ENCODE results near the gene POT1. TPM values are rescaled to one million over a fixed set of nuclear protein-coding genes. Genes with fewer than 3 reads are reported as not detected.

POT1 gene
- total RNA-seq, 1 experiment from 2014 or later, result 20.9 TPM

- no TSS peak for BruUV-seq (replicated peaks)
- ChIA-PET POLR2A (no interaction called here), CTCF (no interaction called here)
- no peaks in the 10 kb centered on the region for H3K36me3 ChIP-seq (ENCODE audit: control insufficient read depth, insufficient read depth, low read length)
- no peaks in the 10 kb centered on the region for H3K9me3 ChIP-seq (ENCODE audit: control insufficient read depth, insufficient read depth, low read depth, low read length)
- H3K27ac ChIP-seq (ENCODE audit: low read length), result no peak overlapping the region
- H3K4me3 ChIP-seq (ENCODE audit: low read depth in 2 of 2, low read length in 2 of 2), result no peak overlapping the region
- TF ChIP-seq POLR2AphosphoS5 (IDR thresholded peaks at IDR 0.05; ENCODE audit: low read depth, low read length) (no peak), TCF7L2 (IDR thresholded peaks at IDR 0.05; ENCODE audit: low read depth, low read length) (no peak), SIN3A (IDR thresholded peaks at IDR 0.05; ENCODE audit: borderline replicate concordance, insufficient read depth, low read depth, low read length) (no peak), CTCF (IDR thresholded peaks at IDR 0.05) (no peak)
- TF ChIP-seq, protein P1, sequence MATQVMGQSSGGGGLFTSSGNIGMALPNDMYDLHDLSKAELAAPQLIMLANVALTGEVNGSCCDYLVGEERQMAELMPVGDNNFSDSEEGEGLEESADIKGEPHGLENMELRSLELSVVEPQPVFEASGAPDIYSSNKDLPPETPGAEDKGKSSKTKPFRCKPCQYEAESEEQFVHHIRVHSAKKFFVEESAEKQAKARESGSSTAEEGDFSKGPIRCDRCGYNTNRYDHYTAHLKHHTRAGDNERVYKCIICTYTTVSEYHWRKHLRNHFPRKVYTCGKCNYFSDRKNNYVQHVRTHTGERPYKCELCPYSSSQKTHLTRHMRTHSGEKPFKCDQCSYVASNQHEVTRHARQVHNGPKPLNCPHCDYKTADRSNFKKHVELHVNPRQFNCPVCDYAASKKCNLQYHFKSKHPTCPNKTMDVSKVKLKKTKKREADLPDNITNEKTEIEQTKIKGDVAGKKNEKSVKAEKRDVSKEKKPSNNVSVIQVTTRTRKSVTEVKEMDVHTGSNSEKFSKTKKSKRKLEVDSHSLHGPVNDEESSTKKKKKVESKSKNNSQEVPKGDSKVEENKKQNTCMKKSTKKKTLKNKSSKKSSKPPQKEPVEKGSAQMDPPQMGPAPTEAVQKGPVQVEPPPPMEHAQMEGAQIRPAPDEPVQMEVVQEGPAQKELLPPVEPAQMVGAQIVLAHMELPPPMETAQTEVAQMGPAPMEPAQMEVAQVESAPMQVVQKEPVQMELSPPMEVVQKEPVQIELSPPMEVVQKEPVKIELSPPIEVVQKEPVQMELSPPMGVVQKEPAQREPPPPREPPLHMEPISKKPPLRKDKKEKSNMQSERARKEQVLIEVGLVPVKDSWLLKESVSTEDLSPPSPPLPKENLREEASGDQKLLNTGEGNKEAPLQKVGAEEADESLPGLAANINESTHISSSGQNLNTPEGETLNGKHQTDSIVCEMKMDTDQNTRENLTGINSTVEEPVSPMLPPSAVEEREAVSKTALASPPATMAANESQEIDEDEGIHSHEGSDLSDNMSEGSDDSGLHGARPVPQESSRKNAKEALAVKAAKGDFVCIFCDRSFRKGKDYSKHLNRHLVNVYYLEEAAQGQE (IDR thresholded peaks at IDR 0.05; ENCODE audit: insufficient read depth in 1 of 2, low read depth in 2 of 2, low read length in 1 of 2), result no peak
- no peaks in the 10 kb centered on the region for H3K27me3 ChIP-seq (ENCODE audit: control insufficient read depth, insufficient read depth, low read length)
- DNase-seq (ENCODE audit: low read depth, low spot score), result no peak
- in situ Hi-C loops (cut with HindIII; ENCODE audit: low pct_unique_long_range_greater_than_20kb, low sequenced_read_pairs), result no loop called here
- intact Hi-C loops (cut with micrococcal nuclease; ENCODE audit: unreplicated experiment), result no loop called here
- ATAC-seq, result no peak
- H3K4me1 ChIP-seq (ENCODE audit: control insufficient read depth, insufficient read depth, low read length), result no peaks in the 10 kb centered on the region
Observed at GRCh38 chr7:124780608-124781007, 149.0 kb downstream of the POT1 start.

DNA sequence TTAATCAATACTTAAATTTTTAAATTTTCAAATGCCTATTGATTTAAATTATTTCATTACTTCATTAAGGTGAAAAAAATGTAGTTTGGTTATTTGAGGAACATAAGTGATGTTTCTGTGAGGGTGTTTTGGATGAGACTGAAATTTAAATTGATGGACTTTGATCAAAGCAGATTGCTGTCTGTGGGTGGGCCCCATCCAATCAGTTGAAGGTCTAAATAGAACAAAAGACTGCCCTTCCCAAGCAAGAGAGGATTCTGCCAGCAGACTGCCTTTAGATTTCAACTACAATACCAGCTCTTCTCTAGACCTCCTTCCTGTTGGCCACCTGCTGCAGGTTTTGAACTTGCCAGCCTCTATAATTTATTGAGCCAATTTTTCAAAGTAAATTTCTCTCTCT is 149.6 kb downstream of the POT1 start:
- ChIA-PET CTCF (no interaction called here), POLR2A (no interaction called here)
- BruUV-seq (replicated peaks), result no TSS peak
- ATAC-seq (no peak), DNase-seq (ENCODE audit: low read depth, low spot score) (no peak)
- no peak overlapping the region for H3K4me3 ChIP-seq (ENCODE audit: low read depth in 2 of 2, low read length in 2 of 2)
- no peaks in the 10 kb centered on the region for H3K27me3 ChIP-seq (ENCODE audit: control insufficient read depth, insufficient read depth, low read length)
- no peaks in the 10 kb centered on the region for H3K9me3 ChIP-seq (ENCODE audit: control insufficient read depth, insufficient read depth, low read depth, low read length)
- H3K36me3 ChIP-seq (ENCODE audit: control insufficient read depth, insufficient read depth, low read length), result no peaks in the 10 kb centered on the region
- intact Hi-C loops (cut with micrococcal nuclease; ENCODE audit: unreplicated experiment) (no loop called here), in situ Hi-C loops (cut with HindIII; ENCODE audit: low pct_unique_long_range_greater_than_20kb, low sequenced_read_pairs) (no loop called here)
- TF ChIP-seq, protein P1 (IDR thresholded peaks at IDR 0.05; ENCODE audit: insufficient read depth in 1 of 2, low read depth in 2 of 2, low read length in 1 of 2), result no peak
- TF ChIP-seq SIN3A (IDR thresholded peaks at IDR 0.05; ENCODE audit: borderline replicate concordance, insufficient read depth, low read depth, low read length) (no peak), CTCF (IDR thresholded peaks at IDR 0.05) (no peak), POLR2AphosphoS5 (IDR thresholded peaks at IDR 0.05; ENCODE audit: low read depth, low read length) (no peak), TCF7L2 (IDR thresholded peaks at IDR 0.05; ENCODE audit: low read depth, low read length) (no peak)
- no peak overlapping the region for H3K27ac ChIP-seq (ENCODE audit: low read length)
- H3K4me1 ChIP-seq (ENCODE audit: control insufficient read depth, insufficient read depth, low read length), result no peaks in the 10 kb centered on the region

All from Panc1 (cell line).